ENCODE measurements around the gene MED22. TPM values are rescaled to one million over a fixed set of nuclear protein-coding genes. Genes with fewer than 3 reads are reported as not detected.
"Not testable (repeated sequence)": the region's sequence is repeated elsewhere in the genome, so short reads cannot be mapped to it uniquely, and the experiment has no call there.

Gene MED22
- total RNA-seq, 4 donors from 2014 or later, result 12.3 to 31.1 (median 26.9) TPM

DNA sequence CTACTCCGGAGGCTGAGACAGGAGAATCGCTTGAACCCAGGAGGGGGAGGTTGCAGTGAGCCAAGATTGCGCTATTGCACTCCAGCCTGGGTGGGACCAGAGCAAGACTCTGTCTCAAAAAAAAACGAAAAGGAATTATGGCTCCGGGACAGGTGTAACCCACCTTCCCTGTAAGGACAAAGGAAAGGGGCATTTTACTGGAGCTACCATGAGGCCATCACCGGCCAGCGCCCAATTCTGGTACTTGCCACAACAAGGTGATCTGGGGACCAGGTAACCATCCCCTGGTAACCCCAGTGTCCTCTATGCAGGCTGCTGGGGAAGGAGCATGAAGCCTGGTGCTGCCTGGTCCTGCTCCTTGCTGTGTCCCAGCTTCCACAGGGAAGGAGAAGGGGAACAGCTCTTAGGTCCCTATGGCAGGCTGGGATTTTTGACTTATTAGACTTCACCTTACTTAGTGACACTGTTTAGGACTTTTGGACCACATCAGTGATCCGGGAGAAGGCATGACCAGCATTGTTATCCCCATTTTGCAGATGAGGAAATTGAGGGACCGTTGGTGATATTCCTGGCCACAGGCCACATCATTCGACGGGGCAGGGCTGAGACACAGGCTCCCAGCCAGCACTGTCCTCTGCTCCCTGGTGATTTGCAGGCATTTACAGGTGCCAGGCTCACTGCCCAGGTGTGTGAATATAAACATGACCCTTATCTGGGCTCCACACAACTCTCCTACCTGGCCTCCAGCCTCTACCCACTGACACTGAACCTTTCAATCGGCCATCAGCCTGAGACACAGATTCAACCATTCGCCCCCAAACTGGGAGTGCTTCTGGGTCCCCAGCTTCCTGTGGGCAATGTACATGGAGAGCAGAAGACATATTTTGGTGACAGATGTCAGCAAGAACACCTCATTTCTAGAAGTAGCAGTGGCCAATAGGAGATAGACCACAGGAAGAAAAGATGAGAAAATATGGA lies 46.4 kb downstream of the MED22 start:
- intact Hi-C loops (cut with DNase I; ENCODE audit: low total_unique reads), result no loop called here
- 87 to 92% methylated on average over 13 of the region's 13 CpGs for WGBS, 2 donors
- DNase-seq (ENCODE audit: low spot score in 2 of 2), result peak in 1 of 2 donors; percentile 58
- no peak overlapping the region for H3K4me3 ChIP-seq (ENCODE audit: low read depth, poor library complexity, severe bottlenecking)
- TF ChIP-seq, protein P1, sequence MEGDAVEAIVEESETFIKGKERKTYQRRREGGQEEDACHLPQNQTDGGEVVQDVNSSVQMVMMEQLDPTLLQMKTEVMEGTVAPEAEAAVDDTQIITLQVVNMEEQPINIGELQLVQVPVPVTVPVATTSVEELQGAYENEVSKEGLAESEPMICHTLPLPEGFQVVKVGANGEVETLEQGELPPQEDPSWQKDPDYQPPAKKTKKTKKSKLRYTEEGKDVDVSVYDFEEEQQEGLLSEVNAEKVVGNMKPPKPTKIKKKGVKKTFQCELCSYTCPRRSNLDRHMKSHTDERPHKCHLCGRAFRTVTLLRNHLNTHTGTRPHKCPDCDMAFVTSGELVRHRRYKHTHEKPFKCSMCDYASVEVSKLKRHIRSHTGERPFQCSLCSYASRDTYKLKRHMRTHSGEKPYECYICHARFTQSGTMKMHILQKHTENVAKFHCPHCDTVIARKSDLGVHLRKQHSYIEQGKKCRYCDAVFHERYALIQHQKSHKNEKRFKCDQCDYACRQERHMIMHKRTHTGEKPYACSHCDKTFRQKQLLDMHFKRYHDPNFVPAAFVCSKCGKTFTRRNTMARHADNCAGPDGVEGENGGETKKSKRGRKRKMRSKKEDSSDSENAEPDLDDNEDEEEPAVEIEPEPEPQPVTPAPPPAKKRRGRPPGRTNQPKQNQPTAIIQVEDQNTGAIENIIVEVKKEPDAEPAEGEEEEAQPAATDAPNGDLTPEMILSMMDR (IDR thresholded peaks at IDR 0.05), result no peak
- no peak for TF ChIP-seq POLR2A (IDR thresholded peaks at IDR 0.05)

DNA sequence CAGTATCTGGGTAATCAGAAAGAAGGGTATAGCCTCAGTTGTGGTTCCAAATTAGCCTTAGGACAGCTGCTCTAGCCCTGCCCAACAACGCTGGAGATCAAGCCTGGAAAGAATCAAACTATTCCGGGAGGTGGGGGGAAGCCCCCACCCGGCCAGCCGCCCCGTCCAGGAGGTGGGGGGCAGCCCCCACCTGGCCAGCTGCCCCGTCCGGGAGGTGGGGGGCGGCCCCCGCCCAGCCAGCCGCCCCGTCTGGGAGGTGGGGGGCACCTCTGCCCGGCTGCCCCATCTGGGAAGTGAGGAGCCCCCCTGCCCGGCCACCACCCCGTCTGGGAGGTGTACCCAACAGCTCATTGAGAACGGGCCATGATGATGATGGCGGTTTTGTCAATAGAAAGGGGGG lies 47.9 kb downstream of the MED22 start:
- 51 to 53% methylated on average over 14 to 15 of the region's 16 CpGs for WGBS, 2 donors
- H3K4me3 ChIP-seq (ENCODE audit: low read depth, poor library complexity, severe bottlenecking); intact Hi-C loops (cut with DNase I; ENCODE audit: low total_unique reads): not testable (repeated sequence)
- DNase-seq (ENCODE audit: low spot score in 2 of 2), result peak in 1 of 2 donors; percentile 45

DNA sequence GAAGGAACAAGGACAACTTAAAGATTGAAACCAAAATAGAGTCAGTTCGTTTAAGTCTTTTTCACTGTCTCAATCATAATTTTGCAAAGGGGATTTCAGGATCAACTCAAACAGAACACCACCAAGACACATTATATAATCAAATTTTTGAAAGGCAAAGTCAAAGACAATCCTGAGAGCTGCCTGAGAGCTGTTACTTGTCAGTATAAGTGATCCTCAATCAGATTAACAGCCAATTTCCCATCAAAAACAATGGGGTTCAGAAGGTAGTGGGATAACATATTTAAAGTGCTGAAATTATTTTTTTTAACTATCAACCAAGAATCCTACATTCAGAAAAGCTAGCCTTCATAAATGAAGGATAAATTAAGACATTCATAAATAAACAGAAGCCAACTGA lies 53.7 kb downstream of the MED22 start:
- TF ChIP-seq, protein P1 (IDR thresholded peaks at IDR 0.05), result no peak
- TF ChIP-seq POLR2A (IDR thresholded peaks at IDR 0.05), result no peak
- 68 to 76% methylated on average over 1 of the region's 1 CpG for WGBS, 2 donors
- intact Hi-C loops (cut with DNase I; ENCODE audit: low total_unique reads), result no loop called here

DNA sequence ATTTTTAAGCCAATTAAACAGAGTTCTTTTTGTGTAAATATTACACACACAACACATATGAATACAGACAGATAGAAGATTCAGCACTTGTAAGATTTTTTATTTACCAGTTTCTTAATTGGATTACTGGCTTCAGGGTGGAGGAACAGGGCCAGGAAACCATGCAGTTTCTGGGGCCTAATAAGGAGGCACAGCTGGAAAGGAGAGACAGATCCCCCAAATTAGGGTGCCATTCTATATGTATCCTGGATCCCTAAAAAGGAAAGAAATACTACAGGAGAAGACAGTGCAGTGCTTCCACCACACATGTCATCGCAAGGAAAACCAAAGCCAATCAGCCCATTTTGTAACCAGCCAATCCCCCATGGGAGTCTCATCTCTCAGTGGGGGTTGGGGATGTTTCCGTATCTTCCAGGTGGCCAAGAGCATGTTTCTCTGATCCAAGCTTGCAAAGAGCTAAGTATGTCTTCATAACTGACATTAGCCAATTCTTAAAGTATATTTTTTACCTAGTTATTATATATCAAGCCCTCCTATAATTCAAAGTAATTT lies 57.1 kb downstream of the MED22 start:
- WGBS, 2 donors, result 89 to 100% methylated on average over 2 of the region's 2 CpGs
- intact Hi-C loops (cut with DNase I; ENCODE audit: low total_unique reads), result no loop called here
- no peak for TF ChIP-seq POLR2A (IDR thresholded peaks at IDR 0.05)
- TF ChIP-seq, protein P1 (IDR thresholded peaks at IDR 0.05), result no peak
- peak in 1 of 2 donors; percentile 5 for DNase-seq (ENCODE audit: low spot score in 2 of 2)
- no peak overlapping the region for H3K4me3 ChIP-seq (ENCODE audit: low read depth, poor library complexity, severe bottlenecking)

More for the DNA sequence above, 53.7 kb downstream of the MED22 start:
- no peak for DNase-seq (ENCODE audit: low spot score in 2 of 2)
- no peak overlapping the region for H3K4me3 ChIP-seq (ENCODE audit: low read depth, poor library complexity, severe bottlenecking)

Other genes starting within 250 kb of the MED22 start
- 100 to 1,000 TPM in 3 of 4 donors, 10 to 100 TPM in 1; 95.0 to 176 (median 123) TPM for gene RALGDS, start 226.9 kb downstream of the MED22 start, total RNA-seq
- 10 to 100 TPM in 1 of 4 donors, 1 to 10 TPM in 3; 3.6 to 13.5 (median 5.3) TPM for gene GBGT1, start 184.2 kb downstream of the MED22 start, total RNA-seq
- gene OBP2B, start 138.9 kb downstream of the MED22 start, total RNA-seq, result 10 to 100 TPM in 2 of 4 donors, not detected in 2; 11.4 to 13.0 TPM
- gene ABO, start 72.9 kb downstream of the MED22 start, total RNA-seq, result 10 to 100 TPM in 2 of 4 donors, 1 to 10 TPM in 2; 1.4 to 18.4 (median 11.5) TPM
- gene SURF6, start 11.9 kb downstream of the MED22 start, total RNA-seq, result 10 to 100 TPM; 21.7 to 37.4 (median 27.4) TPM
- 1,000 to 10,000 TPM; 2,005 to 2,991 (median 2,631) TPM for gene RPL7A, start 87 bp upstream of the MED22 start, total RNA-seq
- 10 to 100 TPM; 20.1 to 54.3 (median 36.3) TPM for gene SURF1, start 8.4 kb upstream of the MED22 start, total RNA-seq
- gene SURF2, start 8.4 kb upstream of the MED22 start, total RNA-seq, result 10 to 100 TPM; 31.2 to 40.7 (median 35.4) TPM
- 100 to 1,000 TPM in 2 of 4 donors, 10 to 100 TPM in 2; 84.2 to 114 (median 100) TPM for gene SURF4, start 27.9 kb upstream of the MED22 start, total RNA-seq
- gene STKLD1, start 28.2 kb upstream of the MED22 start, total RNA-seq, result 1 to 10 TPM in 2 of 4 donors, under 1 TPM in 1, not detected in 1; 0.54 to 7.0 (median 3.7) TPM
- 10 to 100 TPM; 18.8 to 26.5 (median 24.6) TPM for gene REXO4, start 69.9 kb upstream of the MED22 start, total RNA-seq
- 1 to 10 TPM; 1.1 to 2.7 (median 1.8) TPM for gene ADAMTS13, start 74.2 kb upstream of the MED22 start, total RNA-seq
- gene CACFD1, start 111.8 kb upstream of the MED22 start, total RNA-seq, result 10 to 100 TPM in 1 of 4 donors, 1 to 10 TPM in 3; 4.1 to 10.6 (median 8.0) TPM
- 1 to 10 TPM in 1 of 4 donors, under 1 TPM in 1, not detected in 2; 0.54 to 1.0 TPM for gene SLC2A6, start 131.0 kb upstream of the MED22 start, total RNA-seq
- not detected for gene MYMK, start 176.8 kb upstream of the MED22 start, total RNA-seq
- 1 to 10 TPM in 1 of 4 donors, under 1 TPM in 2, not detected in 1; 0.08 to 1.5 (median 0.32) TPM for gene ADAMTSL2, start 186.6 kb upstream of the MED22 start, total RNA-seq

All from lower leg skin (tissue), 4 donors.